ENCODE data around the gene CADPS.

The CADPS gene

DNA sequence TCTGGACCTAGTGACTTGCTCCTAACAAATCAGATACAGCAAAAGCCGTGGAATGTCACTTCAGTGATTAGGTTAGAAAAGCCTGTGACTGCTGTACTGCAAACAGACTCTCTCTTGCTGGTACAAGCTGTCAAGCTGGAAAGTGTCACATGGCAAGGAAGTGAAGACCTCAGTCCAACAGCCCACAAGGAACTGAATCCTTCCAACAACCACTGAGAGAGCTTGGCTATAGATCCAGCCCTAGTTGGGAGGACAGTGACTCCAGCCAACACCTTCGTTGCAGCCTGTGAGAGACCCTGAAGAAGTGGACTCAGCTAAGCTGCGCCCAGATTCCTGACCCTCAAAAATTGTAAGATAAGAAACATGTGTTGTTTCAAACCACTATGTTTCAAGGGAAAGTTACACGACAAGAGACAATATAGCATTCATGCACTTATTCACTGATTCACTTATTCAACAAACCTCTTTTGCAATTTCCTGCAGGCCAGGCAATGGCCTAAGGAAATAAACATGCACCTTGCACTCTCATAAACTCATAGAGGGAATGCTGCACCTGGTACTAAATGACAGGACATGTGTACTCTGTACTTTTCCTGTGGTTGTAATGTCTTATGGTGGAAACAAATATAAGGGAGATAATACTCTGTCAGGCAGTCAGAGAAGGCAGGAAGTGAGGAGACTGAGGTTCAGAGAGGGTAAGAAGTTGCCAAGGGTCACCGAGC lies 142.9 kb downstream of the CADPS start:
- DNase-seq: no peak

GRCh38 chr3:62727981-62728380 lies 147.2 kb downstream of the CADPS start:
- no peak for DNase-seq

GRCh38 chr3:62727536-62727935 lies 147.7 kb downstream of the CADPS start:
- DNase-seq: no peak

- DNase-seq: no peak
Observed at GRCh38 chr3:62724503-62724902, 150.7 kb downstream of the CADPS start.

- DNase-seq: no peak
Observed at GRCh38 chr3:62723914-62724217, 151.3 kb downstream of the CADPS start.

DNA sequence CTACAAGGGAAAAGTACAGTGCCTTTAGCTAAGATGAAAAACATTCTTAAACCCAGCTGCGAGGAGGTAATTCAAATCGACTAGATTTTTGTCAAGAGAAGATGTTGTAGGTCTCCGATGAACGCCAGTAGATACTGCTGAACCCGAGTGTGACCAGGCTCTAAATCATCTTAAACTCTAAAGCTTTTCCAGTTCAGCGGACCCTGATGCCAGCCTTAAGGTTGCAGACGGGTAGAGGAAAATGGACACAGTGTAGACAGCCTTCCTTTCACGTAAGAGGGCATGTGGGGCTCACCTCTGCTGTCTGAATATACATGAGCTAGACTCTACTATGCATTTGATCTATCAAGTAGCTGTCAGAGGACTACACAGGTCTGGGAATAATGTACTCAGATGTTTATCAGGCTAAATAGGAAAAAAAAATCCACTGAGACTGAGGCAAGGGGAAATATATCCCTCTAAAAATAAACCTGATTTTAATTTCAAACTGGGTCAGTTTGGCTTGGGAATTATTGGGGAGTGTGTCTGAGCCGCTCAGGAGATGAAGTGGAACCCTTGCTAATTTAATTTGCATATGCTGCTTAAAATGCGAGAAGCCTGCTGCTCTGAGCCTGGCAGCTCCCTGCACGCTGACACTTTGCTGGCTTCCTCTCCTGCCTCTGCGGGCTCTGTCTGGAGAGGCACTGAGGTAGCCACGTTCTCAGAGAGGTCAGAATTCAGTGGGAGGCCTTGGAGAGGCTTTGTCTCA lies 151.9 kb downstream of the CADPS start:
- no peak for DNase-seq

- no peak for DNase-seq
Observed at GRCh38 chr3:62722344-62722743, 152.9 kb downstream of the CADPS start.

- no peak for DNase-seq
Observed at GRCh38 chr3:62718515-62719320, 156.5 kb downstream of the CADPS start.

DNA sequence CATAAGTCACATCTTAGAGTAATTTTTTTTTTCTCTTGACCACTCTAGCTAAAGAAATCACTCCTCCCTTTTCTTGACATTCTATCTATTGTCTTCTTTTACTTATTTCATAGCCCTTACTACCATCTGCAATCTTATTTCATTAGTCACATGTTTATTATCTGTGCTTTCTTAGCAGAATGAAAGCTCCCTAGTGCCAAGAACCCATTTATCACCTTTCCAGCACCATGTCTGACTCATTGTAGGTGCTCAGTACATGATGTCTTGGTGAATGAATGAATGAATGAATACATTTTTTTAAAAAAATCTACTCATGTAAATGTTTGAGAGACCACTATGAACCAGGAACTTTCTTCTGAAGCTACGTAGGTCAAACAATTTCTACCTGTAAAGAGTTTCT lies 157.2 kb downstream of the CADPS start:
- no peak for DNase-seq

DNA sequence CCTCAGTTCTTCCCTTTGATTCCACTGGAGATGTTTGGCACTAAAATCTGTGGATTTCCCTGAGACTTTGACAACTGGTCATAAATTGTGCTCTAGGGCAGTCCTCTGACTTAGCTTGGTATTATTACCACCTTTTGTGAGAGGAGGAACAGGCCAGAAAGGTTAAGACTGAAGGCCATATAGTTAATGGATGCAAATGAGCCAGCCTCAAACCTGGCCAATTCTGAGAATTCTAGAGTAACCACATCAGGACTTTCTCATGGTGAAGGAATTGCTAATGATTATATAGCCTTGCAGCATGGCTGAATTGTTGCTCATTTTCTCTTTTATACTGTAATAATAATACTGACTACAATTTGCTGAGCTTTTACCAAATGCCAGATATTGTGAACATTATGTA lies 162.5 kb downstream of the CADPS start:
- no peak for DNase-seq

- DNase-seq: no peak
Observed at GRCh38 chr3:62710751-62711150, 164.5 kb downstream of the CADPS start.

GRCh38 chr3:62708638-62709373 lies 166.4 kb downstream of the CADPS start:
- DNase-seq: no peak

- DNase-seq: no peak
Observed at GRCh38 chr3:62705721-62706120, 169.5 kb downstream of the CADPS start.

DNA sequence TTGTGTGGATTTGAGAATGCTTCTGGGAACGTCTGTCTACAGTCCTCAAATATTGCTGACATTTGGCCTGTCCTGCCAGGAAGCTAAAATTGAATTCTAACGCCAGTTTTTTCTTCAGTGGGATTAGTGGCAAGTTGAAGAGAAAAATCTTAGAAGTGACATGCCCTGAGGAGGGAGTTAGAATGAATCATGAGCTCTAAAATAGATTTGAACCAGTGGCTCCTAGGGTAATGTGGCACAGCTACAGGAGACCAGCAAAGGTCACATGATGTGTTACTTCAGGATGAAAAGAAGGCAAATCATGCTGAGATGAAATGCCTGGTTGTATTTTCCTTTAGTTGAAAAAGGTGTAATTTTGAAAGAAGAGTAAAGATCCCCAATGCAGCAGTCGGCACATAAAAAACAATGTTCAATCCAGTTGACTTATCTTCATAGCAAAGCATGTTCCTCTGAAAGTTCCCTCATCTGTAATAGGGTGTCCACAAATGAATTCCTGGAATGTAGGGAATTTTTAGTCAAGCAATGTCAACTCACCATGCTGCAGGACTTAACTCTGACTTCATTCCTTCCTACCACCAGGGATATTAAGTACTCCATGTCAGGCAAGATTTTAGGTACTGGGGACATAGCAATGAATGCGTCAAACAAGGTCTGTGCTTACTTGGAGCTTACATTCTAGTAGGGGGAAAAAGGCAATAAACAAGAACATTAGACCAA lies 171.6 kb downstream of the CADPS start:
- no peak for DNase-seq

DNA sequence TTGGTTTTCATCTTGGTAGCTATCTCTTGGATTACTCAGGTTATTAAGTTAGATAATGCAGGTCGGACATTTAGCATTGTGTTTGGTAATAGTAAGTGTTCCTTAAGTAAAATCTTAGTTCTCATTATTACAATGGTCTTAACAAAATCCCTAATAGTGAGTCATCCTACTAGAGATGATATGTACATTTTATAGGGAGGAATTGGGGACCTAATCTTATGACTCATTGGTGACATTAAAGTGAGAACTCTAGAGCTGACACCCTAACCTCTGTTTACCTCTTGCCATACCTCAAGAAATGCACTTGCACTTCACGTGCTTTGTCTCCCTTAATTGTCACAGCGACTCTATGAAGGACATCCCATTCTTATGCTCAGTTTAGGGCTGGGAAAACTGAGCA lies 174.9 kb downstream of the CADPS start:
- DNase-seq: no peak

DNA sequence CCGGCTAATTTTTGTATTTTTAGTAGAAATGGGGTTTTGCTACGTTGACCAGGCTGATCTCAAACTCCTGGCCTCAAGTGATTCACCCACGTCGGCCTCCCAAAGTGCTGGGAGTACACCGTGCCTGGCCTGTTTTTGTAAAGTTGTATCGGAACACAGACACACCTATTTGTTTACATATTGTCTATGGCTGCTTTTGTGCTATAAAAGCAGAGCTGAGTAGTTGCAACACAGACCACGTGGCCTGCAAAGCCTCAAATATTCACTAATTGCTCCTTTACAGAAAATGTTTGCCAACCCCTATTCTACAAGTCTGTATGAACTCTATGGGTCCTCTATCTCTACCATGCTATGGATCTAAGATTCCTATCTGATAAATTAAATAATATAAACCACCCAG lies 175.5 kb downstream of the CADPS start:
- no peak for DNase-seq

DNA sequence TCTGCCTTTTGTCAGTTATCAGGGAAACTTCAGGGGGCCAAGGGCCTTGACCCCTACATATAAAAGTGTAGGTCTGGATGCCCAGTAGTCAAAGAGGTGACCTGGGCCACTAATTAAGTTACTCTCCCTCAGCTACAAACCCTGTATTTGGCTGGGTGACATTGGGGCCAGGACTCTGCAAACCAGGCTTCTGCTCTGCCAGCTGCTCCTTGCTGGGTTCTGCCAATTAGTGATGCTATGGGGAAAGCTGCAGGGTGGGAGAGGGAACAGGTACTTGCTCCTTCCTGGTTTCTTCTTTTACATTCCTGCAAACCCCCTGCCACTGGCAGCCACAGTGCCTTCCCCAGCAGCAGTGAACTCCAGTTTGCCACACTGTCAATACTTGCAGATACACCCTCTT lies 179.2 kb downstream of the CADPS start:
- no peak for DNase-seq

DNA sequence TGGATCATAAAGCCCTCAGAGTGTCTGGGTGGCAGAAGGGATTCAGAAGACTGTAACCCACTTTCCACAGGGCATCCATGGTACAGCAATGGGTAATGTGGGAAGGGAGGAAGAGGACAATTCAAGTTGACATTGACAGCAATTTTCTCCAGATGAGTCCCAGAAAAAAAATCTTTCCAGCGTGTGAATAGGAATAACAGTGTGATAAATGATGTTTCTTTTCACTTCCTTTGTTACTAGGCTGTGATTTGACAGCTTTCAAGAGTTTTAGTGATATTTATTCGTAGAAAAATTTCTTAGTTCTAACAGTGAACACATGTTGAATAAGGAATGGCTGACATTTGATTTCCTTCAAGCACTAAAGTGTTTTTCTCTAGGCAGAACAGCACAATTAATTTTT lies 186.4 kb downstream of the CADPS start:
- no peak for DNase-seq

- DNase-seq: no peak
Observed at GRCh38 chr3:62688050-62688449, 187.2 kb downstream of the CADPS start.

DNA sequence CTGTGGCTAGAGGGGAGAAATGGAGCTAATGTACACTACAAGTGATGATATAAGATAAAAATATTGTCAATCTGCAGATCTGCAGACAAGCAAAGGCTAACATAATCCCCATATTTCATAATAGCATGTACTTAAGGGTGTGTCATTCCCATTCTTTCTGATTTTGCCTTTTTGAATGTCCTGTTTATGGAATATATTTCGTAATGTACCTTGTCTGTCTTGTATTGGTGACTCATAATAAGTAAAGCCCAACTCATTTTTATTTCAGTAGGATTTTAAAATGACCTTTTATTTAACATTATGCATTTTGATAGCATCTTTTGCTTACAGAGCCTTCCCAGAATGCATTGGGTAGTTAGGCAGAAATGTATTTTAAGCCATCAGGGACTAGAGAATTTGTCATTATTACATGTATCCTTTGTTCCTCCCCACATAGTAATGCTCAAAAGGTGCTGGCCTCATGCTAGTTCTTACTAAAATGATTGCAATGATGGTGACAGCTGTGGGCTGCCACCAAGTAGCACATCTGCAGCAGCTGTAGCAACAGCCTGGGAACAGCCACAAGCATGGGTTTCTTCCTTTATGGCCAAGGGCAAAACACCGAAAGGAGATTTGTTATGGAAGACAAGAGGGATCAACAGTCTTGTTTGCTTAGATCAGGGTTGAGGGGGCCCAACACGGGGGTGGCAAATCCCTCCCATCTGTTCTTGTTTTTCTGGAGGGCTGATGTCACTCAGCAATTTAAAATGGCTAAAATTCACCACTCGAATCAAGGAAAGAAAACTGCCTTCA lies 188.5 kb downstream of the CADPS start:
- no peak for DNase-seq

GRCh38 chr3:62682826-62683225 lies 192.4 kb downstream of the CADPS start:
- DNase-seq: no peak

- no peak for DNase-seq
Observed at GRCh38 chr3:62679988-62680387, 195.2 kb downstream of the CADPS start.
